Measurements from ENCODE around the gene NTRK3. TPM values are rescaled to one million over a fixed set of nuclear protein-coding genes. Genes with fewer than 3 reads are reported as not detected.

The NTRK3 gene
- polyA plus RNA-seq, 4 donors: 11.5 to 62.9 (median 14.0) TPM

DNA sequence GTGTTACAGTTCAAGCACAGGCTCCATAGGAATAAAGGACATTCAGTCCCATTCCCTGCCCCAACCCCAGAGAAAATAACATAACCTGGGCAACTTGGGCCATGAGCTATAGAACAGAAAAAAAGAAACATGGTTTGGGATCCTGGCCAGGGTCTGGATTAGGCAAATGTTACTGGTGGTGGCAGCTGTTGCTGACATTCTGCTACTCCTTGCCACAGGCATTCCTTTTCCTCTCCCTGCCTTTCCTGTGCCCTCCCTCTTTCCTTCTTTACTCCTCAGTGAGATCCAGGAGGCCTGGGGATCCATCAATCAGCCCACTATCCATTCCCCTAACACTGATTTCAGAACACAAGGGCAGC lies 129.1 kb downstream of the NTRK3 start:
- DNase-seq (ENCODE audit: low read depth in 4 of 4, low spot score in 3 of 4): no peak

GRCh38 chr15:88126695-88127431 lies 129.7 kb downstream of the NTRK3 start:
- no peak for DNase-seq (ENCODE audit: low read depth in 4 of 4, low spot score in 3 of 4)

DNA sequence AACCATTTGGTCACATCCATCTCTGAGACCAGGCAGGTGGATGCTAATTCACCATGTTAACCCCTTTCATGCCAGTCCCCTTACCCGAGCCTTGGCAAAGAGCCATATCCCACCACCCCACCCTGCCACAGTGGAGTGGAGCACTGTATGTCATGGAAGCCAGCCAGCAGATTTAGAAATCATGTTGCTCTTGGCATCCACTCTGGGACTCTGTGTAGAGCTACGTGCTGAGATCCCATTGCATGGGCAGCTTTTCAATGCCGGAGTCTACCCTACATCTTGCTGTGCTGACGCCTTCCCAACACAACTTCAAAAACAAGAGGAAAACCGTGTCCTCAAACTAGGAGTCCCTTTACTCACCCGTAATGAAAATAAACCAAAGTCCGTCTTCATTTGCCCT lies 131.0 kb downstream of the NTRK3 start:
- DNase-seq (ENCODE audit: low read depth in 4 of 4, low spot score in 3 of 4): no peak

- DNase-seq (ENCODE audit: low read depth in 4 of 4, low spot score in 3 of 4): no peak
Measured at GRCh38 chr15:88124199-88124598, 132.3 kb downstream of the NTRK3 start.

- no peak for DNase-seq (ENCODE audit: low read depth in 4 of 4, low spot score in 3 of 4)
Measured at GRCh38 chr15:88121968-88122530, 134.5 kb downstream of the NTRK3 start.

GRCh38 chr15:88120026-88120425 lies 136.5 kb downstream of the NTRK3 start:
- no peak for DNase-seq (ENCODE audit: low read depth in 4 of 4, low spot score in 3 of 4)

DNA sequence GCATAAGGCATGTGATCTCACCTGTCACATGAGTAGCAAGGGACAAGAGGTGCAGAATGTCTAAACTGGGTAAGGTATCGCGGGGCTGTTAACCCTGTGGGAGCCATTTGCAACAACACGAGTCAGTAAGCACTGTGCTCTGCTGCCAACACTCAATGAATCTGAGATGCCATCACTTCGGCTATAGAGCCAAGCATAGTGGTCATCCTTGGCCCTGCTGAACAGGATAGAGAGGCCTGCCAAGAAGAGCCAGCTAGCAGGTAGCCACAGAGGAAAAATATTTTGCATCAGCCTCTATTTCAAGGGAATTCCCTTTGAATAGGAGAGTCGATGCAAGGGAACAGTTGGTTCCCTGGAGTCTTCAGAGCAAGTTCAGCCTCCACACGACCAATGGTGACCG lies 137.8 kb downstream of the NTRK3 start:
- DNase-seq (ENCODE audit: low read depth in 4 of 4, low spot score in 3 of 4): no peak

GRCh38 chr15:88118035-88118434 lies 138.5 kb downstream of the NTRK3 start:
- no peak for DNase-seq (ENCODE audit: low read depth in 4 of 4, low spot score in 3 of 4)

DNA sequence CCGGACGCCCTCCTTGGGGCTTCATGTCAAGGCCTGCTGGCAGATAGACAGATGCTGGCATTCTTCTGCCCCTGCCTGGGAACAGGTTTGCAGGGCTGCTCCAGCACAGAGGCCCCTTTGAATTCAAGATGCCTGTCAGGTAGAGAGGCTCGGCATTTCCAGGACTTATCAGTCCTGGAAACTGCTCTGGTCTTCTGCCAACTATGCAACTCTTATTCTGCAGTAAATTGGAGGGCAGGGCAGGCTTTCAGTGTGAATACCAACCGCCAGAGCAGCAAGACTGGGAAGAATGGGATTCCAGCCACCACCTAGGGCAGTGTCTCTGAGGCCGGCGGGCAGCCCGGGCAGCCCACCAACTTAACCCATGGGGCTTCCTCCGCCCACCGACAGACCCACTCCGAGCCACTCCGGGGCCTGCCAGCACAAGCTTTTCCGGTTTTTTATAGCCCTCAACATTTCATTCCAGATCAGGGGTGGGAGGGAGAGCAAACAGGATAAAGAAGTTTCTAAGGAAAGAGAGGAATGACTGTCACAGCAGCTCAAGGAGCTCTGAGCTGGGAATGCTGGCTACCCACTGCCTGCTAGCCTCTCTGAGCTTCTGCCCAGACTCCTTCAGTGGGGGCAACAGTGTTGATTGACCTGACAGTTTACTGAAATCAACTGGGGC lies 140.9 kb downstream of the NTRK3 start:
- no peak for DNase-seq (ENCODE audit: low read depth in 4 of 4, low spot score in 3 of 4)

DNA sequence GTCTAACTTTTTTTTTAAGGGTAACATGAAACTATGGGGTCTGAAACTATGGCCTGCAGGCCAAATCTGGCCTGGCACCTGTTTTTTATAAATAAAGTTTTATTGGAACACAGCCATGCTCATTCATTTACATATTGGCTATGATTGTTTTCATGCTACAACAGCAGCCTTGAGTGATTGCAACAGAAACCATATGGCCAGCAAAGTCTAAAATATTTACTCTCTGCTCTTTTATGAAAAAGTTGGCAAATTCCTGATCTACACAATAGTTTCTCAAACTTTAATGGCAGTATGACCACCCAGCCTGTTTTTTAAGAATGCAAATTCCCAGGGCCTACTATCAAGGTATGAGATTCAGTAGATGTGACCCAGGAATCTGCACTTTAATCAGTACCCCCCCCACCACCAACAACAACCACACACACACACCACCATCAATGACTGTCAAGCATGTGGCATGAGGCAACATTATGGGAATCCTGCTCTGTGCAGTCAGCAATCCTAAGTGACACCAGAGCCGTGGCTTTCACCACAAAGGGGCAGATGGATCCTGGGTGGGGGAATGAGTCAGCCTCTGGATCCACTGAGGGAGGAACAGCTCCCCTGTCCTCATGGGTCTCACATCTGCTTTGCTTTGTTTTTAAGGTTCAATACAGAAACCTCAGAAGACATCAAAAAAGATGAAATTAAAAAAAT lies 142.8 kb downstream of the NTRK3 start:
- DNase-seq (ENCODE audit: low read depth in 4 of 4, low spot score in 3 of 4): no peak

DNA sequence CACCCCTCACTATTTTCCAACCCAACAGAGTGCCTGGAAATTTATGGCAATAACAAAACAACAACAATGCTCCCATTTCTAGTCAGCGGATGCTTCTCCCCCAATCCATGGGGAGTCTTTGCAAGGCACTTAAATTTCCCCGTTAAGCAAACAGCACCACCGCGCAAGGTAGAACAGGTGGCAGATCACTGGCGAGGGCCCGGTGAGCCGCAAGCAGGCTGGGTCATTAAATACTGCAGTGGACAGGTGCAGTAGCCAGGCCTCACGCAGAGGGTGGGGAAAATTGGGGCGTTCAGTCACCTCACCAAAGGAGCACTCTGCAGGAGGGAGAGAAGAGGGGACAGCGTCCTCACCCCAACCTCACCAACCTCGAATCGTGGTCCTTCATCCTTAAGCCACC lies 147.5 kb downstream of the NTRK3 start:
- no peak for DNase-seq (ENCODE audit: low read depth in 4 of 4, low spot score in 3 of 4)

GRCh38 chr15:88108477-88108876 lies 148.1 kb downstream of the NTRK3 start:
- DNase-seq (ENCODE audit: low read depth in 4 of 4, low spot score in 3 of 4): no peak

GRCh38 chr15:88106074-88106473 lies 150.5 kb downstream of the NTRK3 start:
- no peak for DNase-seq (ENCODE audit: low read depth in 4 of 4, low spot score in 3 of 4)

- no peak for DNase-seq (ENCODE audit: low read depth in 4 of 4, low spot score in 3 of 4)
Measured at GRCh38 chr15:88104357-88104756, 152.2 kb downstream of the NTRK3 start.

DNA sequence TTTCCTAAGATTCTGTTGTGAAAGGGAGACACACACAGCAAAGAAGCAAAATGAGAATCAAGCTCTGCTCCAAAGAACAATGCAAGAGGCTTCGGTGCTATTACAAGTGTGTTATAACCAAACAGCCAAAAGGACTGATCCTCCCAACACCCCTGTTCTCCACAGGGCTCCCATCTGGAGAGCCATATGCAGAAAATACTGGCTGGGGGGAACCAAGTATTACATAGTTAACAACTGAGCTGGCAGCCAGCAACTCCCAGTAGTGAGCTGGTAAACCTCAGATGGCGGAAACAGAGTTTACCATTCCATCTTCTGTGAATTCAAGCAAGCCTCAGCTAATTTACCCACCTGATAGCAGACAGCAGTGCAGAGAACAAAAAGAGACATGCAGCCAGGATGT lies 156.4 kb downstream of the NTRK3 start:
- no peak for DNase-seq (ENCODE audit: low read depth in 4 of 4, low spot score in 3 of 4)

DNA sequence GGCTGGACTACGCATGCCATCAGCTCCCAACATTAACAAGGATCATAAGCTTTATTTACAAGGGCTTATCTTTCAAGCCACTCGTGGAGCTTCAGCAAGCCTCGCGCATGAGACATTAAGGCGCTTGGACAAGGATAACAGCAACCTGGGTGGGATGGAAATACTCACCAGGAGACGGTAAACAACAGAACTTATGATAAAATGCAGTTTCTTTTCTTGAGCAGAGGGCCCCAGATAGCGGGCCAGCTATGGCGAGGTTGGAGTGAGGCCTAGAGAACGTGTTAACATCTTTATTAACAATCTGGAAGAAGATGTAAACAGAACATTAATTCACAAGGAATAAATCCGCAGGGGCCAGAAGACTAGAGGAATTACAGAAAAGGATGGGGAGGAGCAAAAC lies 158.2 kb downstream of the NTRK3 start:
- no peak for DNase-seq (ENCODE audit: low read depth in 4 of 4, low spot score in 3 of 4)

GRCh38 chr15:88091444-88092016 lies 165.0 kb downstream of the NTRK3 start:
- no peak for DNase-seq (ENCODE audit: low read depth in 4 of 4, low spot score in 3 of 4)

DNA sequence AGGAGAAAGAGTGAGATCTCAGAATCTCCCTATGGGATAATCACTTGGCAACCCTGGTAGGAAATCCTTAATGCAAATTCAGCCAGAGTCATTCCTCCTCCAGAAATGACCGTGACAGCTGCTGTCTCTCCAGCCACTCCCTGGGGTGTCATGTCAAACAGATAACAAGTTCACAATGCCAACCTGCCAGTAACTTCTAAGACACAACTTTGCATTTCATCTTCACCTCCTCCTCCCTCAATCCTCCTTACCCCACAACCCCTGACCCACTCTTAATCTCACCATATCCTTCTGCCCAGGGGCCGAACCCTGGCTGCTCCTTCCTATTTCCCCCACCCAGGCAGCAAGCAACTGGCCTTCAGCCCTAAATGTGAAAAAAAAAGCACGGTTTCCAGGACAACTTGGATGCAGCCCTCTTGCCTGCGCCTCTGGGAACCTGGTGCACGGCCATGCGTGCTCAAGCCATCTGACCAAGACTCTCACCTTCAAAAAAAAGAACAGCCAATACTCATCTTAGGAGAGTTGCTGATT lies 166.0 kb downstream of the NTRK3 start:
- no peak for DNase-seq (ENCODE audit: low read depth in 4 of 4, low spot score in 3 of 4)

DNA sequence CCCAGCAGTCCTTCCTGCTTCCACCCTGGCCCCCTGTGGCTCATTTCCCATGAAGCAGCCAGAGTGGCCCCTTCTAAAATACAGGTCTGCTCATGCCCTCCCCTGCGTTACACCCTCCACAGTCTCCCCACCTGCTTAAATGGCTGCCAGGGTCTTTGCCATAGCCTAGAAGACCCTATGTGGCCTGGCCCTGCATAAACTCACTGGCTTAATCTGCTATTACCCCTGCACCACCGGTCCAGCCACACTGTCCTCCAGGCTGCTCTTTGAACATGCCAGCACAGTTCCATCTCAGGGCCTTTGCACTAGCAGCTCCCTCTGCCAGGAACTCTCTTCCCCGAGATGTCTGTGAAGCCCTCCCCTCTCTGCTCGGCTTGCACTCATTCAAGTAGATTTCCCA lies 166.8 kb downstream of the NTRK3 start:
- no peak for DNase-seq (ENCODE audit: low read depth in 4 of 4, low spot score in 3 of 4)

GRCh38 chr15:88089024-88089620 lies 167.4 kb downstream of the NTRK3 start:
- DNase-seq (ENCODE audit: low read depth in 4 of 4, low spot score in 3 of 4): no peak
